Hepatocyte (in vitro differentiated cells): ENCODE results near the gene CCDC112.

ENCODE experiments used
- EZH2 ChIP-seq: fragments of 200-600 bp; sonication (generic); IDR thresholded peaks from 2 replicates; pipeline ENCODE4 v1.6.1; 2016; ENCODE audit warnings: antibody characterized with exemption, mild to moderate bottlenecking, borderline replicate concordance
- TF ChIP-seq, protein P1 (sequence below): fragments of 200-600 bp; sonication (generic); IDR thresholded peaks from 2 replicates; pipeline ENCODE4 v1.5.1; 2016; ENCODE audit warnings: antibody characterized with exemption, mild to moderate bottlenecking; ENCODE audit not compliant: poor library complexity

DNA sequence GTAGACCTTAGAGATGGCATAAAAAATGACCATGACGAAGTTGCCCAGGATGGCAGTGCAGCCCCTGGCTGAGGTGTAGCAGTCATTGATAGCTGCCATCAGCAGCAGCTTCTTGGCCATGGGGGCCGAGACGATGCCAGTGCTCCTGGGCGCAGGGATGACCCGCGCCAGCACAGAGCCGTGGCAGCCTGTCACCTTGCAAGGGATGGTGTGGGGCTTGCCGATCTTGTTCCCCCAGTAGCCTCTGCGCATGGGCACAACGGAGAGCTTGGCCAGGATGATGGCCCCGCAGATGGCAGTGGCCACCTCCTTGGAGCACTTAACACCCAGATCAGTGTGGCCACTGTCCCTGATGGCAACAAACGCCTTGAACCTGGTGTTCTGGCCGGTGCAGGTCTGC, 31.7 kb downstream of the CCDC112 start:
- TF ChIP-seq, protein P1, sequence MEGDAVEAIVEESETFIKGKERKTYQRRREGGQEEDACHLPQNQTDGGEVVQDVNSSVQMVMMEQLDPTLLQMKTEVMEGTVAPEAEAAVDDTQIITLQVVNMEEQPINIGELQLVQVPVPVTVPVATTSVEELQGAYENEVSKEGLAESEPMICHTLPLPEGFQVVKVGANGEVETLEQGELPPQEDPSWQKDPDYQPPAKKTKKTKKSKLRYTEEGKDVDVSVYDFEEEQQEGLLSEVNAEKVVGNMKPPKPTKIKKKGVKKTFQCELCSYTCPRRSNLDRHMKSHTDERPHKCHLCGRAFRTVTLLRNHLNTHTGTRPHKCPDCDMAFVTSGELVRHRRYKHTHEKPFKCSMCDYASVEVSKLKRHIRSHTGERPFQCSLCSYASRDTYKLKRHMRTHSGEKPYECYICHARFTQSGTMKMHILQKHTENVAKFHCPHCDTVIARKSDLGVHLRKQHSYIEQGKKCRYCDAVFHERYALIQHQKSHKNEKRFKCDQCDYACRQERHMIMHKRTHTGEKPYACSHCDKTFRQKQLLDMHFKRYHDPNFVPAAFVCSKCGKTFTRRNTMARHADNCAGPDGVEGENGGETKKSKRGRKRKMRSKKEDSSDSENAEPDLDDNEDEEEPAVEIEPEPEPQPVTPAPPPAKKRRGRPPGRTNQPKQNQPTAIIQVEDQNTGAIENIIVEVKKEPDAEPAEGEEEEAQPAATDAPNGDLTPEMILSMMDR: no peak
- no peak for TF ChIP-seq EZH2
